GM19463 (cell line): Measurements from ENCODE around the gene COL11A1.
"Not testable (repeated sequence)": the region's sequence is repeated elsewhere in the genome, so short reads cannot be mapped to it uniquely, and the experiment has no call there.

Source experiments
- ATAC-seq: cut with Tn5 transposase; IDR thresholded peaks from one replicate; pipeline ENCODE4 v1.9.1; 2021; ENCODE audit warnings: mild to moderate bottlenecking, moderate library complexity; ENCODE audit not compliant: unreplicated experiment

The COL11A1 gene

GRCh38 chr1:102838016-102838415, 270.3 kb downstream of the COL11A1 start:
- ATAC-seq, result no peak

GRCh38 chr1:102837551-102837950, 270.8 kb downstream of the COL11A1 start:
- ATAC-seq, result no peak

GRCh38 chr1:102836991-102837390, 271.3 kb downstream of the COL11A1 start:
- ATAC-seq, result no peak

GRCh38 chr1:102834688-102835320, 273.5 kb downstream of the COL11A1 start:
- ATAC-seq, result no peak

GRCh38 chr1:102833151-102833550, 275.2 kb downstream of the COL11A1 start:
- no peak for ATAC-seq

- not testable (repeated sequence) for ATAC-seq
Observed at GRCh38 chr1:102826706-102827105, 281.6 kb downstream of the COL11A1 start.
